Gastroesophageal sphincter (tissue), 4 donors: Measurements from ENCODE around the gene CCDC92B. TPM values are rescaled to one million over a fixed set of nuclear protein-coding genes. Genes with fewer than 3 reads are reported as not detected.

ENCODE experiments used
- ATAC-seq: fragments of 150-250 bp; one replicate; pipeline ENCODE4 v1.9.1; 2016; ENCODE audit warnings: mild to moderate bottlenecking, moderate library complexity
- H3K27ac ChIP-seq, 4 donors: fragments of 200-600 bp; sonication (generic) in 3 of 4; 1 replicate in 3 of 4; 2 replicates in 1 of 4; pipeline ENCODE4 v1.5.1; 2016 to 2019
- H3K27me3 ChIP-seq: fragments of 200-600 bp; sonication (generic); one replicate; pipeline ENCODE4 v1.5.1; 2019
- H3K36me3 ChIP-seq, 2 donors: fragments of 200-600 bp; sonication (generic); one replicate each; pipeline ENCODE4 v1.5.1; 2019; ENCODE audit warnings: control low read depth in 1 of 2
- H3K4me1 ChIP-seq, 3 donors: fragments of 200-600 bp; sonication (generic); 1 replicate in 2 of 3; 2 replicates in 1 of 3; pipeline ENCODE4 v1.5.1; 2016 to 2019; ENCODE audit warnings: control low read depth in 2 of 3
- H3K4me3 ChIP-seq, 2 donors: fragments of 200-600 bp; sonication (generic); one replicate each; pipeline ENCODE4 v1.5.1; 2019; ENCODE audit warnings: mild to moderate bottlenecking in 1 of 2, moderate library complexity in 1 of 2
- H3K9me3 ChIP-seq, 3 donors: fragments of 200-600 bp; sonication (generic); one replicate each; pipeline ENCODE4 v1.5.1; 2017 to 2019; ENCODE audit warnings: control low read depth in 2 of 3
- EP300 ChIP-seq: sonication (generic); formaldehyde crosslinking; IDR thresholded peaks from one replicate; pipeline ENCODE4 v1.6.1; 2017; ENCODE audit warnings: antibody characterized with exemption, mild to moderate bottlenecking
- POLR2A ChIP-seq, 2 donors: fragments of 450-650 bp; IDR thresholded peaks; one replicate each; pipeline ENCODE4 v1.6.1; 2017; ENCODE audit warnings: antibody characterized with exemption in 2 of 2, mild to moderate bottlenecking in 2 of 2, moderate library complexity in 1 of 2
- POLR2AphosphoS5 ChIP-seq: sonication (generic); formaldehyde crosslinking; IDR thresholded peaks from one replicate; pipeline ENCODE4 v1.6.1; 2017; ENCODE audit warnings: antibody characterized with exemption
- whole genome bisulfite sequencing, 2 donors: methylation state at CpG; one replicate each; pipeline ENCODE4 v1.1.5; 2018; ENCODE audit warnings: low coverage in 1 of 2; 5-methylcytosine and 5-hydroxymethylcytosine counted together
- total RNA-seq, 4 donors: library from RNA; depleted of rRNA; stranded (reverse); fragments of >200 nt; gene quantifications; one replicate each; pipeline ENCODE4 v1.1.0, GENCODE V29; 2016
- TF ChIP-seq, protein P1 (sequence below), 4 experiments: fragments of 200-600 bp in 2 of 4; fragments of 450-650 bp in 2 of 4; sonication (generic) in 1 of 4; IDR thresholded peaks; one replicate each; pipeline ENCODE4 v1.5.1; 2017 to 2019; ENCODE audit warnings: antibody characterized with exemption in 4 of 4, mild to moderate bottlenecking in 2 of 4, moderate library complexity in 2 of 4

The CCDC92B gene
- total RNA-seq, 4 donors from 2014 or later = 0.08 TPM; not detected in 3

DNA sequence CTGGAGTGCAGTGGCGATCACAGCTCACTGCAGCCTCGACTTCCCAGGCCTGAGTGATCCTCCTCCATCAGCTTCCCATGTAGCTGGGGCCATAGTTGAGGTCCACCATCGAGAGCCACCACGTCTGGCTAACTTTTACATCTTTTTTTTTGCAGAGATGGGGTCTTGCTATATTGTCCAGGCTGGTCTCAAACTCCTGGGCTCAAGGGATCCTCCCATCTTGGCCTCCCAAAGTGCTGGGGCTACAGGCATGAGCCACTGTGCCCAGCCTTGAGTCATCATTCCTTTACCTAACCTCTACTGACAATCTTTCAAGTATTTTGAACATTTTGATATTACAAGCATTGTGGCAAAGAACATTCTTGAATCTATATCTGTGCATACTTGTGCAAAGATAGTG lies 9.4 kb upstream of the CCDC92B start:
- Histone ChIP-seq H3K4me1 (peaks cover 0 to 13% (median 6%) of the 10 kb centered on the region in 3 donors), H3K4me3 (no peak overlapping the region), H3K9me3 (no peaks in the 10 kb centered on the region), H3K36me3 (no peaks in the 10 kb centered on the region), H3K27ac (no peak overlapping the region), H3K27me3 (peaks cover 91% of the 10 kb centered on the region)
- no peak for TF ChIP-seq POLR2A (IDR thresholded peaks at IDR 0.05)
- no peak for TF ChIP-seq POLR2AphosphoS5
- TF ChIP-seq, protein P1, sequence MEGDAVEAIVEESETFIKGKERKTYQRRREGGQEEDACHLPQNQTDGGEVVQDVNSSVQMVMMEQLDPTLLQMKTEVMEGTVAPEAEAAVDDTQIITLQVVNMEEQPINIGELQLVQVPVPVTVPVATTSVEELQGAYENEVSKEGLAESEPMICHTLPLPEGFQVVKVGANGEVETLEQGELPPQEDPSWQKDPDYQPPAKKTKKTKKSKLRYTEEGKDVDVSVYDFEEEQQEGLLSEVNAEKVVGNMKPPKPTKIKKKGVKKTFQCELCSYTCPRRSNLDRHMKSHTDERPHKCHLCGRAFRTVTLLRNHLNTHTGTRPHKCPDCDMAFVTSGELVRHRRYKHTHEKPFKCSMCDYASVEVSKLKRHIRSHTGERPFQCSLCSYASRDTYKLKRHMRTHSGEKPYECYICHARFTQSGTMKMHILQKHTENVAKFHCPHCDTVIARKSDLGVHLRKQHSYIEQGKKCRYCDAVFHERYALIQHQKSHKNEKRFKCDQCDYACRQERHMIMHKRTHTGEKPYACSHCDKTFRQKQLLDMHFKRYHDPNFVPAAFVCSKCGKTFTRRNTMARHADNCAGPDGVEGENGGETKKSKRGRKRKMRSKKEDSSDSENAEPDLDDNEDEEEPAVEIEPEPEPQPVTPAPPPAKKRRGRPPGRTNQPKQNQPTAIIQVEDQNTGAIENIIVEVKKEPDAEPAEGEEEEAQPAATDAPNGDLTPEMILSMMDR (IDR thresholded peaks at IDR 0.05) = no peak
- no peak for TF ChIP-seq EP300
- WGBS, 2 donors = 64 to 80% methylated on average over 3 to 4 of the region's 4 CpGs
- no peak for ATAC-seq

DNA sequence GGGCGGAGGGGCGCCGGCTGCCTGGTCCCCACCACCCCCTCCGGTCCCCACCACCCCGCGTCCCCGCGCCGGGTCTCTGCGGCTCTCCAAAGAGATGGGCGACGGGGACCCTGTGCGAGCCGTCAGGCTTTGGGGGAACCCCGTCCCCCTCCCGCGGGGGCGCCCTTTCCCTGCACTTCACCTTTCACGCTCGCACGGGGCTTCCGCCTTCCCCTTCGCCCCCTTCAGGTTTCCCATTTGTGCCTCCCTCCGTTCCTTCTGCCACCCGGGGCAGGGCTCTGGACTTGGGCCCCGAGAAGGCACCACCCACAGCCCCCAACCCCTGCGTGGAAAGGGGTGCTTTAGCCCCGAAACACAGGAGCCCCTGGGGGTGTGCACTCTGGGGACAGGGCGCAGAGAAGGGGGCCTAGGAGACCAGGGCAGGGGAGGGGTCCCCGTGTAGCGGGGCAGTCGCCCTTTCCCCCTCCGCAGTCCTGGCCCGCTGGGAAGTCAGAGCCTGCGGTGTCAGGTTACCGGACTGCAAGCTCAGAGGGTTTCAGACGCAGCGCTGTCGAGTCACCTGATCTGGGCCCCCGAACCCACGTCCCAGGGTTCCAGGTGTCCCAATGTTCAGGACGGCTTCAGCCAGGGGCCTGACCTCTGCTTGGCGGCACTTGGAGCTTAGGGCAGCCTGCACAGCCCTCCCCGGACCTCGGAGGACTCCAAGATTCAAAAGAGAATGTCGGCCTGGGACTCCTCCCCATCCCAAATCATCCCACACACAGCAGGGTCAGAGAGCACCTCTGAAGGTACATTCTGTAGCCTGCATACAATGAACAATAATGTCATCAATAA lies 6.7 kb upstream of the CCDC92B start:
- TF ChIP-seq EP300 = no peak
- no peak for TF ChIP-seq POLR2AphosphoS5
- TF ChIP-seq, protein P1 (IDR thresholded peaks at IDR 0.05) = no peak
- no peak for TF ChIP-seq POLR2A (IDR thresholded peaks at IDR 0.05)
- H3K4me3 ChIP-seq = peak overlapping the region in 1 of 2 donors; percentile 46
- H3K4me1 ChIP-seq = peaks cover 0 to 13% (median 6%) of the 10 kb centered on the region in 3 donors
- no CpG with 5 or more reads among the region's 46 CpGs for WGBS, 2 donors
- peaks cover 98% of the 10 kb centered on the region for H3K27me3 ChIP-seq
- H3K9me3 ChIP-seq = no peaks in the 10 kb centered on the region
- no peak overlapping the region for H3K27ac ChIP-seq
- H3K36me3 ChIP-seq = no peaks in the 10 kb centered on the region
- ATAC-seq = no peak

DNA sequence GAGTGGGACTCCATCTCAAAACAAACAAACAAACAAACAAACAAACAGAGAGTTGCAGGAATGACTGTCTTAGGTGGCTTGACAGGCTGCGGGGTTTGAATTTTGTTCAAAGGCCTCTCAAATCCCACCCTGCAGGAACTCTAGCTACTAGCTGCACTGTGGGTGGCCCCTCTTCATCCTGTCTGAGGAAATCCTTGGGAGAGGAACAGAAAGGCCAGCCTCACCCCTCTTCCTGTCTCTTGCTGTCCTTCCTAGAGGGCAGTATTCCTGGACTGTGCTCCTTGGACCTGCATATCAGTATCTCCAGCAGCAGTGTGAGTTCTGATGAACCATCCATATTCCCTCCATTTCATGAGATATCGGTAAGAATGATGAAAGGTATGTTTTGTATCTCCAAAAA lies 2.0 kb upstream of the CCDC92B start:
- no peak for TF ChIP-seq EP300
- H3K36me3 ChIP-seq = no peaks in the 10 kb centered on the region
- no peak overlapping the region for H3K27ac ChIP-seq
- H3K4me1 ChIP-seq = peaks cover 0 to 25% (median 6%) of the 10 kb centered on the region in 3 donors
- no peak for ATAC-seq
- no peaks in the 10 kb centered on the region for H3K9me3 ChIP-seq
- WGBS, 2 donors = 50 to 79% methylated on average over 2 of the region's 2 CpGs
- H3K4me3 ChIP-seq = no peak overlapping the region
- peaks cover 100% of the 10 kb centered on the region for H3K27me3 ChIP-seq

DNA sequence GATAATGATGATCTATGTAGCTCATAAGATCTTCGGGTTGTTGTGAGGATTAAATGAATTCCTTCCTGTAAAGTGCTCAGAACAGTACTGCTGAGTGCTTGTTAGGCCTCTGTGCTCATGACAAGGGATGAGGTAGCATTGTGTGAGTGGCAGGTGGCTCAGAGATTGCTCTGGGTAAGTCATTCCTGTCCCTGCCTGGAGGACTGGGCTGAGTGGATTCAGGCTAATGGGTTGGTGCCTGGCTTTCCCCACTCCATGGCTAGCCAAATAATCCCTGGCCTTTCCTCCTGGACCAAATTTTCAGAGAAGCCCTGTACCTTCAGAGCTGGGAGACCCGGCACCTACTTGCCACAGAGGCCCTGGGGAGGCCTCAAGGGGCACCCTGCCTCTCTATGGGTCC lies 1.3 kb upstream of the CCDC92B start:
- H3K4me1 ChIP-seq = peaks cover 0 to 19% (median 1%) of the 10 kb centered on the region in 3 donors
- 57 to 62% methylated on average over 1 to 2 of the region's 2 CpGs for WGBS, 2 donors
- no peak for ATAC-seq
- peaks cover 98% of the 10 kb centered on the region for H3K27me3 ChIP-seq
- TF ChIP-seq POLR2A (IDR thresholded peaks at IDR 0.05) (no peak), EP300 (no peak), POLR2AphosphoS5 (no peak)
- TF ChIP-seq, protein P1 (IDR thresholded peaks at IDR 0.05) = no peak
- H3K27ac ChIP-seq = no peak overlapping the region
- no peaks in the 10 kb centered on the region for H3K9me3 ChIP-seq
- H3K36me3 ChIP-seq = no peaks in the 10 kb centered on the region
- H3K4me3 ChIP-seq = no peak overlapping the region

DNA sequence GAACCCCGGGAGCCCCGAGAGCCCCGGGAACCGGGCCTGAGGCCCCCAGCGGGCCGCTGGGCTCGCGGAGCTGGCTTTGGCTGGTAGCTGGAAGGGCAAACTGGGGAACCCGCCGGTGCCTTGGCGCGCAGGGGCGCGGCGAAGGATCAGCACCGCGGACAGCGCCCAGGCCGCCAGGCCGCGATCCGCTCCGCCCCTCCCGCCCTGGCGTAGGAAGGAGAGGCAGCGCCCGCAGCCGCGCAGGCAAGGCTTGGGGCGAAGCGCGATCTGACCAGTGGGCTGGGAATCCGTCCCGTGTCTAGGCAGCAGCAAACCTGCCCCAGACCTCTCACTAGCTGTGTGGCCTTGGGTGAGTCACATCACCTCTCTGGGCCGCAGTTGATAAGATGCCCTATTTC lies 331 bp upstream of the CCDC92B start:
- TF ChIP-seq EP300 (no peak), POLR2A (IDR thresholded peaks at IDR 0.05) (no peak), POLR2AphosphoS5 (no peak)
- TF ChIP-seq, protein P1 (IDR thresholded peaks at IDR 0.05) = peak in 1 of 4 experiments; percentile 19
- Histone ChIP-seq H3K36me3 (no peaks in the 10 kb centered on the region), H3K4me1 (peaks cover 0 to 12% (median 0%) of the 10 kb centered on the region in 3 donors), H3K27ac (no peak overlapping the region), H3K9me3 (no peaks in the 10 kb centered on the region), H3K4me3 (peak overlapping the region in 1 of 2 donors; percentile 28), H3K27me3 (peaks cover 97% of the 10 kb centered on the region)
- peak; percentile 83 for ATAC-seq
- 0 to 17% methylated on average over 1 to 5 of the region's 35 CpGs for WGBS, 2 donors
